GM21360 (cell line): ENCODE measurements around the gene DNAJB6.

ENCODE experiments used
- ATAC-seq: cut with Tn5 transposase; IDR thresholded peaks from one replicate; pipeline ENCODE4 v1.9.1; 2021; ENCODE audit warnings: mild to moderate bottlenecking, moderate library complexity; ENCODE audit not compliant: unreplicated experiment

Gene DNAJB6

GRCh38 chr7:157407512-157408257, 70.9 kb downstream of the DNAJB6 start:
- no peak for ATAC-seq

GRCh38 chr7:157408258-157409101, 71.7 kb downstream of the DNAJB6 start:
- no peak for ATAC-seq

- no peak for ATAC-seq
Observed at GRCh38 chr7:157409149-157409752, 72.4 kb downstream of the DNAJB6 start.

- no peak for ATAC-seq
Observed at GRCh38 chr7:157409753-157410727, 73.2 kb downstream of the DNAJB6 start.

- ATAC-seq = no peak
Observed at GRCh38 chr7:157410831-157411556, 74.2 kb downstream of the DNAJB6 start.

- no peak for ATAC-seq
Observed at GRCh38 chr7:157411580-157411979, 74.8 kb downstream of the DNAJB6 start.

GRCh38 chr7:157412021-157412443, 75.2 kb downstream of the DNAJB6 start:
- no peak for ATAC-seq

GRCh38 chr7:157412491-157413180, 75.8 kb downstream of the DNAJB6 start:
- ATAC-seq = no peak

GRCh38 chr7:157413881-157414701, 77.3 kb downstream of the DNAJB6 start:
- no peak for ATAC-seq

- no peak for ATAC-seq
Observed at GRCh38 chr7:157414702-157415096, 77.9 kb downstream of the DNAJB6 start.

- no peak for ATAC-seq
Observed at GRCh38 chr7:157415486-157415885, 78.7 kb downstream of the DNAJB6 start.

GRCh38 chr7:157416011-157416410, 79.2 kb downstream of the DNAJB6 start:
- no peak for ATAC-seq

GRCh38 chr7:157418204-157419034, 81.6 kb downstream of the DNAJB6 start:
- ATAC-seq = no peak

GRCh38 chr7:157419035-157419293, 82.2 kb downstream of the DNAJB6 start:
- no peak for ATAC-seq

- ATAC-seq = no peak
Observed at GRCh38 chr7:157422279-157422678, 85.5 kb downstream of the DNAJB6 start.

- ATAC-seq = no peak
Observed at GRCh38 chr7:157423348-157423747, 86.5 kb downstream of the DNAJB6 start.

GRCh38 chr7:157423886-157424565, 87.2 kb downstream of the DNAJB6 start:
- no peak for ATAC-seq
